HCT116 (cell line): ENCODE measurements around the gene PRAMEF17. TPM values are rescaled to one million over a fixed set of nuclear protein-coding genes. Genes with fewer than 3 reads are reported as not detected.
"Not testable (repeated sequence)": the region's sequence is repeated elsewhere in the genome, so short reads cannot be mapped to it uniquely, and the experiment has no call there.

Experiments used
- ATAC-seq: fragments of 200-7000 bp; cut with Tn5 transposase; 2 replicates; pipeline ENCODE4 v1.9.1; 2020; ENCODE audit warnings: mild to moderate bottlenecking, moderate library complexity
- BruUV-seq: library from RNA; stranded (reverse); fragments of 400-500 nt; replicated peaks from 2 replicates; lab custom pipeline; 2021; lab: Mats Ljungman, UMichigan
- CTCF ChIA-PET: fragments of 300-600 bp; sonication (Branson Sonifier 250); formaldehyde crosslinking; loops from one replicate; lab custom pipeline; 2021; ENCODE audit warnings: antibody characterized with exemption; lab: Charles Lee
- POLR2A ChIA-PET: fragments of 300-600, 350-600 bp; sonication (Branson Sonifier 250); formaldehyde crosslinking; loops from one replicate; lab custom pipeline; 2021; ENCODE audit warnings: antibody characterized with exemption; lab: Charles Lee
- RAD21 ChIA-PET, 2 experiments: fragments of 300-600 bp; sonication (Branson Sonifier 250); formaldehyde crosslinking; loops; one replicate each; lab custom pipeline; 2023; ENCODE audit warnings: low total read pairs in 2 of 2; ENCODE audit not compliant: uncharacterized antibody in 2 of 2, unreplicated experiment in 2 of 2, low non-redundant PET in 1 of 2; lab: Charles Lee
- DNase-seq: peaks from one replicate; pipeline ENCODE4 v3.0.0-alpha.2; 2010; ENCODE audit warnings: low read depth, low spot score
- H2AFZ ChIP-seq: fragments of 200-600 bp; shearing (Covaris generic), sonication (generic); 2 replicates; pipeline ENCODE4 v1.6.1; 2017; ENCODE audit warnings: low read depth, mixed run types, mixed read lengths, antibody characterized with exemption, low read length; ENCODE audit not compliant: poor library complexity, severe bottlenecking
- H3K27ac ChIP-seq: 2 replicates; pipeline ENCODE4 v1.5.1; 2012; ENCODE audit warnings: low read depth, low read length
- H3K27me3 ChIP-seq: fragments of 200-600 bp; sonication (generic); 2 replicates; pipeline ENCODE4 v1.6.1; 2016; ENCODE audit warnings: mixed run types, low read length, mixed read lengths; ENCODE audit not compliant: insufficient read depth
- H3K36me3 ChIP-seq, 2 experiments: fragments of 200-500 bp in 1 of 2; fragments of 200-600 bp in 1 of 2; sonication (Bioruptor generic) in 1 of 2; sonication (generic) in 1 of 2; 2 replicates each; pipeline versions ENCODE4 v1.5.1 to v1.6.1; 2014 to 2016; ENCODE audit warnings: low read length in 2 of 2, inconsistent platforms in 1 of 2, mixed read lengths in 1 of 2, mixed run types in 1 of 2; ENCODE audit not compliant: insufficient read depth in 2 of 2, control insufficient read depth in 1 of 2
- H3K4me1 ChIP-seq, 2 experiments: fragments of 200-600 bp in 1 of 2; sonication (generic) in 1 of 2; 2 replicates each; pipeline versions ENCODE4 v1.5.1 to v1.6.1; 2012 to 2017; ENCODE audit warnings: low read length in 2 of 2, inconsistent platforms in 1 of 2, mild to moderate bottlenecking in 1 of 2, mixed read lengths in 1 of 2, mixed run types in 1 of 2, moderate library complexity in 1 of 2; ENCODE audit not compliant: insufficient read depth in 2 of 2, control insufficient read depth in 1 of 2
- H3K4me2 ChIP-seq: fragments of 200-600 bp; sonication (generic); 2 replicates; pipeline ENCODE4 v1.6.1; 2017; ENCODE audit warnings: mixed run types, low read length, mixed read lengths
- H3K4me3 ChIP-seq, 2 experiments: fragments of 200-600 bp in 1 of 2; sonication (generic) in 1 of 2; replicated peaks in 1 of 2; 2 replicates each; pipeline ENCODE4 v1.5.1; 2011 to 2016; ENCODE audit warnings: low read length in 2 of 2, control low read depth in 1 of 2, low read depth in 1 of 2, mild to moderate bottlenecking in 1 of 2, mixed read lengths in 1 of 2, mixed run types in 1 of 2
- H3K79me2 ChIP-seq: fragments of 200-600 bp; sonication (generic); 2 replicates; pipeline ENCODE4 v1.6.1; 2017; ENCODE audit warnings: mild to moderate bottlenecking, mixed run types, low read length, moderate library complexity, mixed read lengths; ENCODE audit not compliant: insufficient read depth
- H3K9ac ChIP-seq: fragments of 200-600 bp; sonication (generic); 2 replicates; pipeline ENCODE4 v1.6.1; 2016; ENCODE audit warnings: low read length, mixed read lengths
- H3K9me2 ChIP-seq: fragments of 200-600 bp; sonication (generic), shearing (Covaris generic); 2 replicates; pipeline ENCODE4 v1.6.1; 2017; ENCODE audit warnings: mixed run types, mild to moderate bottlenecking, moderate library complexity; ENCODE audit not compliant: insufficient read depth
- H3K9me3 ChIP-seq, 2 experiments: fragments of 200-500 bp in 1 of 2; fragments of 200-600 bp in 1 of 2; sonication (Bioruptor generic) in 1 of 2; sonication (generic) in 1 of 2; 2 replicates each; pipeline ENCODE4 v1.6.1; 2014 to 2017; ENCODE audit warnings: low read length in 2 of 2, mixed read lengths in 2 of 2, inconsistent platforms in 1 of 2, low read depth in 1 of 2, mild to moderate bottlenecking in 1 of 2, mixed run types in 1 of 2, moderate library complexity in 1 of 2; ENCODE audit not compliant: control insufficient read depth in 1 of 2, insufficient read depth in 1 of 2
- H4K20me1 ChIP-seq: fragments of 200-600 bp; sonication (generic), shearing (Covaris generic); 2 replicates; pipeline ENCODE4 v1.6.1; 2017; ENCODE audit warnings: mixed run types, mild to moderate bottlenecking, moderate library complexity; ENCODE audit not compliant: insufficient read depth
- ATF3 ChIP-seq: IDR thresholded peaks from 2 replicates; pipeline ENCODE4 v1.6.1; 2012
- CTCF ChIP-seq, 3 experiments: fragments of 200-600 bp in 1 of 3; sonication (generic) in 1 of 3; IDR thresholded peaks in 2 of 3; conservative IDR thresholded peaks in 1 of 3; 2 replicates each; pipeline ENCODE4 v1.5.1; 2012 to 2017; ENCODE audit warnings: low read depth in 2 of 3, low read length in 2 of 3, antibody characterized with exemption in 1 of 3, borderline replicate concordance in 1 of 3, control low read depth in 1 of 3, mild to moderate bottlenecking in 1 of 3, mixed read lengths in 1 of 3, mixed run types in 1 of 3, moderate library complexity in 1 of 3; ENCODE audit not compliant: insufficient read depth in 1 of 3
- ELF1 ChIP-seq: IDR thresholded peaks from 2 replicates; pipeline ENCODE4 v1.6.1; 2012; ENCODE audit warnings: low read depth, borderline replicate concordance
- EZH2 ChIP-seq: fragments of 200-600 bp; sonication (generic); IDR thresholded peaks from 2 replicates; pipeline ENCODE4 v1.6.1; 2017; ENCODE audit warnings: antibody characterized with exemption, mixed run types
- POLR2AphosphoS5 ChIP-seq: IDR thresholded peaks from 2 replicates; pipeline ENCODE4 v1.6.1; 2011; ENCODE audit warnings: mild to moderate bottlenecking, low read depth, low read length, moderate library complexity
- SRF ChIP-seq: IDR thresholded peaks from 2 replicates; pipeline ENCODE4 v1.6.1; 2012; ENCODE audit warnings: low read depth
- TCF7L2 ChIP-seq: IDR thresholded peaks from 2 replicates; pipeline ENCODE4 v1.7.0; 2011; ENCODE audit warnings: borderline replicate concordance, inconsistent platforms; ENCODE audit not compliant: insufficient read depth, insufficient read length; ENCODE audit errors: extremely low read depth
- YY1 ChIP-seq: IDR thresholded peaks from 2 replicates; pipeline ENCODE4 v1.6.1; 2011; ENCODE audit warnings: low read length, low read depth, moderate library complexity, mild to moderate bottlenecking; ENCODE audit not compliant: insufficient replicate concordance; ENCODE audit errors: extremely low read depth
- intact Hi-C: fragments of 100-400 bp; cut with micrococcal nuclease; formaldehyde crosslinking; loops from 2 replicates; pipeline ENCODE4 v1.10.0; 2022
- total RNA-seq: library from RNA; stranded (reverse); gene quantifications from one replicate; pipeline ENCODE4 v1.2.1, GENCODE V29; 2021; ENCODE audit not compliant: unreplicated experiment

The PRAMEF17 gene
- total RNA-seq, 1 experiment from 2014 or later: not detected

GRCh38 chr1:13435458-13435857 is 46.0 kb downstream of the PRAMEF17 start:
- Histone ChIP-seq H3K36me3 (no peaks in the 10 kb centered on the region), H3K4me2 (no peak overlapping the region), H3K27me3 (no peaks in the 10 kb centered on the region), H3K9me2 (no peaks in the 10 kb centered on the region), H3K4me3 (no peak overlapping the region), H4K20me1 (no peaks in the 10 kb centered on the region), H3K4me1 (no peaks in the 10 kb centered on the region), H3K9me3 (no peaks in the 10 kb centered on the region), H3K27ac (no peak overlapping the region), H3K9ac (no peak overlapping the region), H3K79me2 (no peaks in the 10 kb centered on the region), H2AFZ (no peak overlapping the region)
- BruUV-seq: no TSS peak
- ATAC-seq: no peak
- intact Hi-C loops: no loop called here
- RAD21 ChIA-PET: no interaction called here
- POLR2A ChIA-PET: no interaction called here
- CTCF ChIA-PET: no interaction called here
- no peak for DNase-seq
- no peak for TF ChIP-seq ATF3
- TF ChIP-seq ELF1: no peak
- TF ChIP-seq YY1: no peak
- no peak for TF ChIP-seq EZH2
- TF ChIP-seq CTCF (IDR thresholded peaks at IDR 0.05 in 2 of 3, conservative IDR thresholded peaks at IDR 0.05 in 1 of 3; ENCODE audit: borderline replicate concordance in 1 of 3, insufficient read depth in 1 of 3, low read depth in 2 of 3, low read length in 2 of 3): no peak
- no peak for TF ChIP-seq POLR2AphosphoS5
- TF ChIP-seq TCF7L2: no peak
- TF ChIP-seq SRF: no peak

GRCh38 chr1:13439104-13439783 is 49.8 kb downstream of the PRAMEF17 start:
- H3K9me2 ChIP-seq, RAD21 ChIA-PET, H3K36me3 ChIP-seq, BruUV-seq, H3K9me3 ChIP-seq, H4K20me1 ChIP-seq, POLR2A ChIA-PET, ATAC-seq, H3K9ac ChIP-seq, H3K79me2 ChIP-seq, DNase-seq, H3K4me2 ChIP-seq, H3K4me3 ChIP-seq, intact Hi-C loops, H3K27ac ChIP-seq, H3K27me3 ChIP-seq, H2AFZ ChIP-seq, H3K4me1 ChIP-seq: not testable (repeated sequence)
- CTCF ChIA-PET: interaction anchor here (0.6 kb wide), 1 partner anchor 105 kb away, joined by 3 read pairs; no protein-coding TSS in a partner anchor
